Calu3 (cell line): ENCODE data around the gene GSE1. TPM values are rescaled to one million over a fixed set of nuclear protein-coding genes. Genes with fewer than 3 reads are reported as not detected.

Experiments used
- BruUV-seq: library from RNA; stranded (reverse); fragments of 400-500 nt; replicated peaks from 2 replicates; lab custom pipeline; 2021; lab: Mats Ljungman, UMichigan
- CTCF ChIA-PET: fragments of 300-600 bp; sonication (Branson Sonifier 250); formaldehyde crosslinking; loops from one replicate; lab custom pipeline; 2022; ENCODE audit warnings: antibody characterized with exemption; lab: Charles Lee
- DNase-seq: peaks from one replicate; pipeline ENCODE4 v3.0.0; 2022
- H3K27ac Mint-ChIP-seq: one replicate; pipeline ENCODE4 v1.8.0; 2022; ENCODE audit warnings: mixed read lengths; ENCODE audit not compliant: unreplicated experiment
- H3K27me3 Mint-ChIP-seq: one replicate; pipeline ENCODE4 v1.8.0; 2022; ENCODE audit warnings: mixed read lengths; ENCODE audit not compliant: unreplicated experiment
- H3K36me3 Mint-ChIP-seq: one replicate; pipeline ENCODE4 v1.8.0; 2022; ENCODE audit warnings: mild to moderate bottlenecking, moderate library complexity, mixed read lengths; ENCODE audit not compliant: insufficient read depth, unreplicated experiment
- H3K4me1 Mint-ChIP-seq: one replicate; pipeline ENCODE4 v1.8.0; 2022; ENCODE audit warnings: mild to moderate bottlenecking, low read depth, mixed read lengths; ENCODE audit not compliant: unreplicated experiment
- H3K4me3 Mint-ChIP-seq: one replicate; pipeline ENCODE4 v1.8.0; 2022; ENCODE audit warnings: mild to moderate bottlenecking, low read depth, moderate library complexity, mixed read lengths; ENCODE audit not compliant: unreplicated experiment
- H3K9me3 Mint-ChIP-seq: one replicate; pipeline ENCODE4 v1.8.0; 2022; ENCODE audit warnings: low read depth, mixed read lengths; ENCODE audit not compliant: unreplicated experiment
- intact Hi-C: fragments of 100-400 bp; cut with micrococcal nuclease; formaldehyde crosslinking; loops from one replicate; pipeline ENCODE4 v1.10.0; 2022; ENCODE audit not compliant: unreplicated experiment
- total RNA-seq: library from RNA; stranded (reverse); gene quantifications from 2 replicates; pipeline ENCODE4 v1.2.3, GENCODE V29; 2022
- TF ChIP-seq, protein P1 (sequence below): fragments of 200-600 bp; IDR thresholded peaks from one replicate; pipeline ENCODE4 v1.8.0; 2022; ENCODE audit warnings: antibody characterized with exemption; ENCODE audit not compliant: unreplicated experiment

GSE1 gene
- total RNA-seq, 1 experiment from 2014 or later: 45.3 TPM

- H3K36me3 Mint-ChIP-seq: peaks cover 68% of the 10 kb centered on the region
- no peaks in the 10 kb centered on the region for H3K9me3 Mint-ChIP-seq
- H3K27me3 Mint-ChIP-seq: no peaks in the 10 kb centered on the region
- no peak overlapping the region for H3K4me3 Mint-ChIP-seq
- H3K4me1 Mint-ChIP-seq: peaks cover 13% of the 10 kb centered on the region
- BruUV-seq: no TSS peak
- TF ChIP-seq, protein P1, sequence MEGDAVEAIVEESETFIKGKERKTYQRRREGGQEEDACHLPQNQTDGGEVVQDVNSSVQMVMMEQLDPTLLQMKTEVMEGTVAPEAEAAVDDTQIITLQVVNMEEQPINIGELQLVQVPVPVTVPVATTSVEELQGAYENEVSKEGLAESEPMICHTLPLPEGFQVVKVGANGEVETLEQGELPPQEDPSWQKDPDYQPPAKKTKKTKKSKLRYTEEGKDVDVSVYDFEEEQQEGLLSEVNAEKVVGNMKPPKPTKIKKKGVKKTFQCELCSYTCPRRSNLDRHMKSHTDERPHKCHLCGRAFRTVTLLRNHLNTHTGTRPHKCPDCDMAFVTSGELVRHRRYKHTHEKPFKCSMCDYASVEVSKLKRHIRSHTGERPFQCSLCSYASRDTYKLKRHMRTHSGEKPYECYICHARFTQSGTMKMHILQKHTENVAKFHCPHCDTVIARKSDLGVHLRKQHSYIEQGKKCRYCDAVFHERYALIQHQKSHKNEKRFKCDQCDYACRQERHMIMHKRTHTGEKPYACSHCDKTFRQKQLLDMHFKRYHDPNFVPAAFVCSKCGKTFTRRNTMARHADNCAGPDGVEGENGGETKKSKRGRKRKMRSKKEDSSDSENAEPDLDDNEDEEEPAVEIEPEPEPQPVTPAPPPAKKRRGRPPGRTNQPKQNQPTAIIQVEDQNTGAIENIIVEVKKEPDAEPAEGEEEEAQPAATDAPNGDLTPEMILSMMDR: no peak
- intact Hi-C loops: no loop called here
- CTCF ChIA-PET: no interaction called here
- no peak overlapping the region for H3K27ac Mint-ChIP-seq
- no peak for DNase-seq
These were observed 42.4 kb downstream of the GSE1 start for GRCh38 chr16:85655216-85656129.

GRCh38 chr16:85656351-85657266, 43.5 kb downstream of the GSE1 start:
- CTCF ChIA-PET: no interaction called here
- TF ChIP-seq, protein P1: no peak
- no peaks in the 10 kb centered on the region for H3K9me3 Mint-ChIP-seq
- H3K36me3 Mint-ChIP-seq: peaks cover 66% of the 10 kb centered on the region
- no peak overlapping the region for H3K27ac Mint-ChIP-seq
- no peak for DNase-seq
- H3K4me3 Mint-ChIP-seq: no peak overlapping the region
- no TSS peak for BruUV-seq
- H3K4me1 Mint-ChIP-seq: peaks cover 13% of the 10 kb centered on the region
- intact Hi-C loops: no loop called here
- no peaks in the 10 kb centered on the region for H3K27me3 Mint-ChIP-seq

GRCh38 chr16:85657267-85657650, 44.1 kb downstream of the GSE1 start:
- Mint-ChIP-seq H3K9me3 (no peaks in the 10 kb centered on the region), H3K27me3 (no peaks in the 10 kb centered on the region), H3K4me3 (no peak overlapping the region), H3K27ac (no peak overlapping the region), H3K36me3 (peaks cover 60% of the 10 kb centered on the region), H3K4me1 (peaks cover 6% of the 10 kb centered on the region)
- DNase-seq: no peak
- TF ChIP-seq, protein P1: no peak
- intact Hi-C loops: no loop called here
- CTCF ChIA-PET: interaction anchor here (0.5 kb wide), 1 partner anchor 49 kb away, joined by 4 read pairs; no protein-coding TSS in a partner anchor
- no TSS peak for BruUV-seq

DNA sequence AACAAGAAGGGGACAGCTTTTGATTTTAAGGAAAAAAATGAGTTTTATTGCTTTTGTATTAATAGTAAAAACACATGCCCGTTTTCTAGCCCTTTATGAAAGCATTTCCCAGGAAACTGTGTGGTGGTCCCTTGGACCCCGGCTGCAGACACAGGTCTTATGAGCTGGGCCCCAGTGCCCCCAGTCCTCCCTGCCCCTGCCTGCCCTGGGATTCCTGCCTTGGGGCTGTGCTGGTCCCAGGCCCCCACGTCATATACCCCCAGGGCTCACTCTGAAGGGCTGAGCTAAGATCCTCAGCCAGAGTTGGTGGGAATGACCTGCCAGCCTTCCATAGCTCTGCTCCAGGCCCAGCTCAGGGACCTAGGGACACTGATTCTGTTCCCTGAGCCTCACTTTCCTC, 44.9 kb downstream of the GSE1 start:
- BruUV-seq: no TSS peak
- CTCF ChIA-PET: interaction anchor here (0.5 to 1.9 kb wide), 3 partner anchors 9 to 64 kb away, joined by 3 to 5 read pairs (median 4); no protein-coding TSS in a partner anchor
- Mint-ChIP-seq H3K9me3 (no peaks in the 10 kb centered on the region), H3K4me3 (no peak overlapping the region), H3K4me1 (no peaks in the 10 kb centered on the region), H3K27me3 (no peaks in the 10 kb centered on the region), H3K36me3 (peaks cover 55% of the 10 kb centered on the region), H3K27ac (no peak overlapping the region)
- DNase-seq: no peak
- TF ChIP-seq, protein P1: no peak
- intact Hi-C loops: no loop called here
